AML-193 (cell line): ENCODE results near the gene AKAP12.
A peak's percentile ranks its signal among the peaks of the same experiment; 100 is the strongest.
"Not testable (repeated sequence)": the region's sequence is repeated elsewhere in the genome, so short reads cannot be mapped to it uniquely, and the experiment has no call there.

Experiments
- DNase-seq, 2 experiments: peaks; one replicate each; lab custom pipeline; 2025; lab: John Stamatoyannopoulos, UW

Gene AKAP12

DNA sequence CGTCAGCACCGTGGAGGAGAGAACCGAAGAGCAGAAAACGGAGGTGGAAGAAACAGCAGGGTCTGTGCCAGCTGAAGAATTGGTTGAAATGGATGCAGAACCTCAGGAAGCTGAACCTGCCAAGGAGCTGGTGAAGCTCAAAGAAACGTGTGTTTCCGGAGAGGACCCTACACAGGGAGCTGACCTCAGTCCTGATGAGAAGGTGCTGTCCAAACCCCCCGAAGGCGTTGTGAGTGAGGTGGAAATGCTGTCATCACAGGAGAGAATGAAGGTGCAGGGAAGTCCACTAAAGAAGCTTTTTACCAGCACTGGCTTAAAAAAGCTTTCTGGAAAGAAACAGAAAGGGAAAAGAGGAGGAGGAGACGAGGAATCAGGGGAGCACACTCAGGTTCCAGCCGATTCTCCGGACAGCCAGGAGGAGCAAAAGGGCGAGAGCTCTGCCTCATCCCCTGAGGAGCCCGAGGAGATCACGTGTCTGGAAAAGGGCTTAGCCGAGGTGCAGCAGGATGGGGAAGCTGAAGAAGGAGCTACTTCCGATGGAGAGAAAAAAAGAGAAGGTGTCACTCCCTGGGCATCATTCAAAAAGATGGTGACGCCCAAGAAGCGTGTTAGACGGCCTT is 110.0 kb downstream of the AKAP12 start:
- DNase-seq = peak; percentile 76 to 98

DNA sequence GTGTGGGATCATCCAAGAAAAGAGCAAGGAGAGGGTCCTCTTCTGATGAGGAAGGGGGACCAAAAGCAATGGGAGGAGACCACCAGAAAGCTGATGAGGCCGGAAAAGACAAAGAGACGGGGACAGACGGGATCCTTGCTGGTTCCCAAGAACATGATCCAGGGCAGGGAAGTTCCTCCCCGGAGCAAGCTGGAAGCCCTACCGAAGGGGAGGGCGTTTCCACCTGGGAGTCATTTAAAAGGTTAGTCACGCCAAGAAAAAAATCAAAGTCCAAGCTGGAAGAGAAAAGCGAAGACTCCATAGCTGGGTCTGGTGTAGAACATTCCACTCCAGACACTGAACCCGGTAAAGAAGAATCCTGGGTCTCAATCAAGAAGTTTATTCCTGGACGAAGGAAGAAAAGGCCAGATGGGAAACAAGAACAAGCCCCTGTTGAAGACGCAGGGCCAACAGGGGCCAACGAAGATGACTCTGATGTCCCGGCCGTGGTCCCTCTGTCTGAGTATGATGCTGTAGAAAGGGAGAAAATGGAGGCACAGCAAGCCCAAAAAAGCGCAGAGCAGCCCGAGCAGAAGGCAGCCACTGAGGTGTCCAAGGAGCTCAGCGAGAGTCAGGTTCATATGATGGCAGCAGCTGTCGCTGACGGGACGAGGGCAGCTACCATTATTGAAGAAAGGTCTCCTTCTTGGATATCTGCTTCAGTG is 110.8 kb downstream of the AKAP12 start:
- DNase-seq = no peak

DNA sequence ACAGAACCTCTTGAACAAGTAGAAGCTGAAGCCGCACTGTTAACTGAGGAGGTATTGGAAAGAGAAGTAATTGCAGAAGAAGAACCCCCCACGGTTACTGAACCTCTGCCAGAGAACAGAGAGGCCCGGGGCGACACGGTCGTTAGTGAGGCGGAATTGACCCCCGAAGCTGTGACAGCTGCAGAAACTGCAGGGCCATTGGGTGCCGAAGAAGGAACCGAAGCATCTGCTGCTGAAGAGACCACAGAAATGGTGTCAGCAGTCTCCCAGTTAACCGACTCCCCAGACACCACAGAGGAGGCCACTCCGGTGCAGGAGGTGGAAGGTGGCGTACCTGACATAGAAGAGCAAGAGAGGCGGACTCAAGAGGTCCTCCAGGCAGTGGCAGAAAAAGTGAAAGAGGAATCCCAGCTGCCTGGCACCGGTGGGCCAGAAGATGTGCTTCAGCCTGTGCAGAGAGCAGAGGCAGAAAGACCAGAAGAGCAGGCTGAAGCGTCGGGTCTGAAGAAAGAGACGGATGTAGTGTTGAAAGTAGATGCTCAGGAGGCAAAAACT is 111.5 kb downstream of the AKAP12 start:
- DNase-seq = no peak

DNA sequence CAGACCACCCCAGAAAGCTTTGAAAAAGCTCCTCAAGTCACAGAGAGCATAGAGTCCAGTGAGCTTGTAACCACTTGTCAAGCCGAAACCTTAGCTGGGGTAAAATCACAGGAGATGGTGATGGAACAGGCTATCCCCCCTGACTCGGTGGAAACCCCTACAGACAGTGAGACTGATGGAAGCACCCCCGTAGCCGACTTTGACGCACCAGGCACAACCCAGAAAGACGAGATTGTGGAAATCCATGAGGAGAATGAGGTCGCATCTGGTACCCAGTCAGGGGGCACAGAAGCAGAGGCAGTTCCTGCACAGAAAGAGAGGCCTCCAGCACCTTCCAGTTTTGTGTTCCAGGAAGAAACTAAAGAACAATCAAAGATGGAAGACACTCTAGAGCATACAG is 112.0 kb downstream of the AKAP12 start:
- no peak for DNase-seq

DNA sequence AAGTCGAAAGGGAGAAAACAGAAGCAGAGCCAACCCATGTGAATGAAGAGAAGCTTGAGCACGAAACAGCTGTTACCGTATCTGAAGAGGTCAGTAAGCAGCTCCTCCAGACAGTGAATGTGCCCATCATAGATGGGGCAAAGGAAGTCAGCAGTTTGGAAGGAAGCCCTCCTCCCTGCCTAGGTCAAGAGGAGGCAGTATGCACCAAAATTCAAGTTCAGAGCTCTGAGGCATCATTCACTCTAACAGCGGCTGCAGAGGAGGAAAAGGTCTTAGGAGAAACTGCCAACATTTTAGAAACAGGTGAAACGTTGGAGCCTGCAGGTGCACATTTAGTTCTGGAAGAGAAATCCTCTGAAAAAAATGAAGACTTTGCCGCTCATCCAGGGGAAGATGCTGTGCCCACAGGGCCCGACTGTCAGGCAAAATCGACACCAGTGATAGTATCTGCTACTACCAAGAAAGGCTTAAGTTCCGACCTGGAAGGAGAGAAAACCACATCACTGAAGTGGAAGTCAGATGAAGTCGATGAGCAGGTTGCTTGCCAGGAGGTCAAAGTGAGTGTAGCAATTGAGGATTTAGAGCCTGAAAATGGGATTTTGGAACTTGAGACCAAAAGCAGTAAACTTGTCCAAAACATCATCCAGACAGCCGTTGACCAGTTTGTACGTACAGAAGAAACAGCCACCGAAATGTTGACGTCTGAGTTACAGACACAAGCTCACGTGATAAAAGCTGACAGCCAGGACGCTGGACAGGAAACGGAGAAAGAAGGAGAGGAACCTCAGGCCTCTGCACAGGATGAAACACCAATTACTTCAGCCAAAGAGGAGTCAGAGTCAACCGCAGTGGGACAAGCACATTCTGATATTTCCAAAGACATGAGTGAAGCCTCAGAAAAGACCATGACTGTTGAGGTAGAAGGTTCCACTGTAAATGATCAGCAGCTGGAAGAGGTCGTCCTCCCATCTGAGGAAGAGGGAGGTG is 112.9 kb downstream of the AKAP12 start:
- DNase-seq = no peak

DNA sequence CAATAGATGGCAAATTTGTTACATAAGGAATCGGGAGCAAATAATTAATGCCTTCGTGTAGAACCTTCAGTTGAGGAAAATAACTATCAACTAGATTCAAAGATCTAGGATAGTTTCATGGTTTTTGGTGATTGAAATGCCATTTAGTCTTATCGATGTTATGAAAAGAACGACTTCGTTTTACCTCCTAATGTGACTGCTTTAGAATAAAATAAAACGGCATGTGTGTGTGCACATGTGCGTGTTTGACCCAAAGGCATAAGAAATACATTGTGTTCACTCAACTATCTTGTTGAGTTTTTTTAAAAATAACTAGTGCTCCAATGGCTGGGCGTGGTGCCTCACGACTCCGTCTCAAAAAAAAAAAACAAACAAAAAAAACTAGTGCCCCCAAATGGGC is 114.0 kb downstream of the AKAP12 start:
- no peak for DNase-seq

DNA sequence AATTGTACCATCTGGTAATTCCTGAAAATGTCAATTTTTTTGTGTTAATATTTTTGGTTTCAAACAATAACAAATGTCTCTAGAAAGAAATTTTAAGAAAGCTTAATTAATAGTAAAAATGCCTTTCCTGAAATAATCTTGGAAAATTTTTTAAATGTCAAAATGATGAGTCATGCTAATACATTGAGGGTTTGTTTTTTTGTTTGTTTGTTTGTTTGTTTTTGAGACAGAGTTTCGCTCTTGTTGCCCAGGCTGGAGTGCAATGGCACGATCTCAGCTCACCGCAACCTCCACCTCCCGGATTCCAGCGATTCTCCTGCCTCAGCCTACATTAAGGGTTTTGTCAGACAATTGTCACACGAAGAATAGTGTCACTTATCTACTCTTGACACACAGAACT is 117.2 kb downstream of the AKAP12 start:
- DNase-seq = not testable (repeated sequence)

DNA sequence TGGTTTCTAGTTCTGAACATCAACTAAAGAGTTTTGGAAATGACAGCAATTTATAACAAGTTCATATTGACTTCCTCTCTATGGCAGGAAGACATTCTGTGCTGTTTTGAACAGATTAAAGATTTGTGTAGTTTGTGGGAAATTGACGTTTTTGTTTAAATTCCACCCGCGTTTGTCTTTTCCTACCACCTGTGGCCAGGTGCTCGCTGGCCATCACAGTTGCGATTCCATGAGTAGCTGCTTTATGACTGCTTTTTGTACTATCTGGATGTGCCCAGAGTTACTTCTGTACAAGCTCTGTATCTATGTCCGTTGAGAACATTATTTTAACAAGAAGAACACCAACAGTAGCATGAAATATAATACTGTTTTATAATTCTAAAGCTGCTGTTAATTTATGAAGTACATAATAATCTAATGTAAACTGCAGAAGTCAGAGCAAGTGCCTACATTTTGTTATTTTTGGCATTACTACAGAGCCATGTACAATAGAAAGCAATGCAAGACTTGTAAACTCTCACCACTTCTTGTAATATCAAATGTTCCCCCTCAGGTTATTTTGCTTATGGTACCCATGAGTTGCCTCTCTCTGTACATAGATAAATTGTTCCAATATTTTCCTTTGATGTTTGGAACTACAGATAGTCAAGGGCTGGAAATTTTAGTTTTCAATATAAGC is 118.1 kb downstream of the AKAP12 start:
- no peak for DNase-seq

DNA sequence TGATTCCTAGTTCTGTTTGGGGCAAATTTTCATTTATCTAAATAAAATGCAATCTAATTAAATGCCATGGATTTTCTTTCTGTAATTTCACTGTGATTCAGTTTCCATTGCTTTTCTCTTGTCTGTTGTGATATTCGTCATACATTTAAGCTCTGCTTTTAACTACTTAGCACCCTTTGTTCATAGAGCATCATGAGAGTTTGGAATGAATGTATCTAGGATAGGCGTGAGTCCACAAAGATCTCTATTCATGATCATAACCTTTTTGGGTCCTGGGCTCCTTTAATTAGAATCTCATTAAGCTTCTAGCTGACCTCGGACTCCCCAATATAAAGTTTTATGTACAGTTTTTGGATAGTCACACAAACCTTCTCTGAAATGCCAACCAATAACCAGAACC is 118.7 kb downstream of the AKAP12 start:
- DNase-seq = no peak

DNA sequence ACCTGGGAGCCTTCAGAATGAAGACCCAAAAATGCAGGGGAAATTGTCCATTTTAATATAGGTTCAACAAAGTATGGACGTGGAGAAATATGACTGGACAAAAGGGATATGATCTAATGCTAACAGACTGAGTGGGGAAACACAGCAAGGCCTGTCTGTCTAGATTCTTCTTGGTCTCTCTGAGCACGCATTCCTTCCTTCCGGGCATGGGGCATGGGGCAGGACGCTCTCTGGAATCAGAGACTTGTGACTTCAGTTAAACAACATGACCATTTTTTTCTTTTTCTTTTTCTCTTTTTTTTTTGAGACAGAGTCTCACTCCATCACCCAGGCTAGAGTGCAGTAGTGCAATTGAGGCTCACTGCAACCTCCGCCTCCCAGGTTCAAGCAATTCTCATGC is 119.7 kb downstream of the AKAP12 start:
- DNase-seq = no peak

DNA sequence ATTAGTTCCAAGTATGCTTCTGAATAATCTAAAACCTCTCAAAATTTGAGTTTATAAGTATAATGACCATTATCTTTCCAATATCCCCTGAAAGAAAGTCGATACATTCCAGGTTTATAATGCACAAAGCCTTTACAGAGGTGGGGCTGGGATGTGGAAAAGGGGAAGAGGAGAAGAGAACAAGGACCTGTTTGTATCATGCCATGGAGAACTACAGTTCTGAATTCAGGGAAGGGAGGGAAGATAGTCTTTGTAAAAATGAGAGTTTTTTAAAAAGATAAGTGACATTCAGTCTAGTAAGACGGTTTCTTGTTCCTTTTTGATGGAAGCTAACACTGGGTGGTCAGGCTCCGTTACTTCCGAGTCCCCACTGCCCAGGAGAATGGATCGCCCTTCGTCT is 125.5 kb downstream of the AKAP12 start:
- DNase-seq = no peak

DNA sequence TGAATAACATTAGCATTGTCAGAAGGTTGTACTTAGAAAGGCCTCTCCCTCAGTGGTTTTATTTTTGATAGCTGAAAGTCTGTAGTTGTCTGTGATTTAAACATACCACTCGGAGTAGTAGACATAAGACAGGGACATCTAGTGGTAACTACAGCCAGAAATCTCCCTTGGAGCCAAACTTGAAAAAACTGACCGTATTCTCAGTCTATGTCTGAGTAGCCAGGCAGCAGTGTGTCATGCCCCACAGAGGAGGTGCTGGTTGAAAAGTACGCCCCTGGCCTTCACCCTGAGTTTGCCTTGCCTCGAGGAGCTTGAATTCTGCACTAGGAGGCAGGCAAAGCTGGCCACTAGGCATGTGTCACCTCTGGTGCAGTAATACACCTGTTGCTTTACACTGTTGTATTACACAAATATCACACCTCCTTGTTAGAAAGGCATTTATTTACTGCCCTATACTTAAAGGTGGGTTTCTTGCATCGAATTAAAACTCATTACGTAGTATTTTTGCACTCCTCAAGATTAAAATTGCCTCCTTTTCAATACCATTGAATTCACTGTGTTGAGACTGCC is 130.8 kb downstream of the AKAP12 start:
- no peak for DNase-seq

DNA sequence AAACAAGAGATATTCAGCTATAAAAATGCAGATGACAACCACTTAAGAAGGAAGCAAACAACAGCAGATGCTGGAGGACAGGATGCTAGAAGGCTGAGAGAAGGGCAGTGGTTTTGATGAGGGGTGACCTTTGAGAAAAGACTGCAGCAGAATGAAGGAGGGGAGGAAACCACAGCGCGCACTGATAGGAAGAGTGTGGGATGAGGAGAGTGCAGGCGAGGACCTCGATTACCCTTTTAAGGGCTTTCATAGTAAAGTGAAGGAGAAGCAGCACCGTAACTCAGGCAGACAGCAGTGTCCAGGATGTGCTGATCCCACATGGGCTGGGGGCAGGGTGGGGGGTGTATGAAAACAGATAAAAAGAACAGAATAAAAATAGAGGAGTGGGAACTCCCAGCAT is 132.4 kb downstream of the AKAP12 start:
- no peak for DNase-seq

DNA sequence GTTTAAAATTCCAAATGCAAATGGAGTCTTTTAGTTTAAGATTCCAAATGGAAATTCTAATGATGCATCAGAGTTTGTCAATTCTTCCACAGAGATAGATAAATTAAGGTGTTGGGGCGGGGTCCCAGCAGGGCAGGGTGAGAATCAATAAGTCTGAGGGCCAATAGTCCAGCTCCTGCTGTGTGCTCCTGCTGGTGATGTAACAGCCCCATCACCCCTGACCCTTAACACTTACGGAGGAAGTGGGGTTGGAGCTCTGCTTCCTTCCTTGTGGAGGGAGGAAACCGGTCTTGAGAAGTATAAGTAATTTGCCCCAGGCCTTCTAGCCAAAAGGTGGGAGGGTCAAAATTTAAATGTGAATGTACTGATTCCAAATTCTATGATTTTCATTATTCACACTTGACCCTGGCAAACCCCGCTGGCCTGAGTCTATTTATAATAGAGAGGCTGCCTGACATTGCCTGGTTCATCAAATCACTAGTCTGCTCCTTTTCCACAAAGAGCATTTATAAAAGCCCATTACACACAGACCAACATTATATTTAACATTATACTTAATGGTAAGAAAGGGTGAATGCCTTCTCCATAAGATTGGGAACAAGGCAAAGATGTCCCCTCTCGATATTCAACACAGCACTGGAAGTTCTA is 134.4 kb downstream of the AKAP12 start:
- peak; percentile 88 to 92 for DNase-seq

DNA sequence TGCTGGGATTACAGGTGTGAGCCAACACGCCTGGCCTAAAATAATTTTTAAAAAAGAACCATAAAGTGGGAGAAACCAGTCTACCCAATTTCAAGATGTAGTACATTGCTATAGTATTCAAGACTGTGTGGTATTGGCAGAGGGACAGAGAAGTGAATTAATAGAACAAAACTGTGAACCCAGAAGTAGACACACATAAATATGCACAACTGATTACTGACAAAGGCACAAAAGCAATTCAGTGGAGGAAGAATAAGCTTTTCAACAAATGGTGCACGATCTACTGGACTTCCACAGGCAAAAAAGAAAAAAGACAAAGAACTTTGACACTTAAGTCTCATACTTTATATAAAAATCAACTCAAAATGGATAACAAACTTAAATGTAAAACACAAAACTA is 136.1 kb downstream of the AKAP12 start:
- no peak for DNase-seq

DNA sequence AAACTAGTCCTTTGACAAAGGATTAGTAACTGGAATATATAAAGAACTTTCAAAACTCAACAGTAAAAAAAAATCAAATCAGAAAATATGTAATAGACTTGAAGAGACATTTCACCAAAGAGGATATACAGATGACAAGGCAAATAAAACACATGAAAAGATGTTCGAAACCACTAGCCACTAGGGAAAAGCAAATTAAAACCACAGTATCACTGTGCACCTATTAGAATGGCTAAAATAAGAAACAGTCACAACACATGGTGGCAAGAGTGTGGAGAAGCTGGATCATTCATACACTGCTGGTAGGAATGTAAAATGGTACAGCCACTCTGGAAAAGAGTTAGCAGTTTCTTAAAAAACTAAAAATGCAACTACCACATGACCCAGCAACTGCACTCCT is 136.7 kb downstream of the AKAP12 start:
- DNase-seq = no peak

DNA sequence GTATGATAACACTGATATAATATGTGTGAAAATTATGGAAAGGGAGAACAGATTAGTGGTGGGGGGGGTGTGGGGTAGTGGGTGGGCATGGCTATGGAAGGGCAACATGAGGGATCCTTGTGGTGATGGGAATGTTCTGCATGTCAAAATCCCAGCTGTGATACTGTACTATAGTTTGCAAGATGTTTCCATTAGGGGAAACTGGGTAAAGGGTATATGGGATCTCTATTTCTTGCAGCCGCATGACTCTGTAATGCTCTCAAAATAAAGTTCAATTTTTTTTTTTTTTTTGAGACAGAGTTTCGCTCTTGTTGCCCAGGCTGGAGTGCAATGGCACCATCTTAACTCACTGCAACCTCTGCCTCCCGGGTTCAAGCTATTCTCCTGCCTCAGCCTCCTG is 137.3 kb downstream of the AKAP12 start:
- DNase-seq = no peak

DNA sequence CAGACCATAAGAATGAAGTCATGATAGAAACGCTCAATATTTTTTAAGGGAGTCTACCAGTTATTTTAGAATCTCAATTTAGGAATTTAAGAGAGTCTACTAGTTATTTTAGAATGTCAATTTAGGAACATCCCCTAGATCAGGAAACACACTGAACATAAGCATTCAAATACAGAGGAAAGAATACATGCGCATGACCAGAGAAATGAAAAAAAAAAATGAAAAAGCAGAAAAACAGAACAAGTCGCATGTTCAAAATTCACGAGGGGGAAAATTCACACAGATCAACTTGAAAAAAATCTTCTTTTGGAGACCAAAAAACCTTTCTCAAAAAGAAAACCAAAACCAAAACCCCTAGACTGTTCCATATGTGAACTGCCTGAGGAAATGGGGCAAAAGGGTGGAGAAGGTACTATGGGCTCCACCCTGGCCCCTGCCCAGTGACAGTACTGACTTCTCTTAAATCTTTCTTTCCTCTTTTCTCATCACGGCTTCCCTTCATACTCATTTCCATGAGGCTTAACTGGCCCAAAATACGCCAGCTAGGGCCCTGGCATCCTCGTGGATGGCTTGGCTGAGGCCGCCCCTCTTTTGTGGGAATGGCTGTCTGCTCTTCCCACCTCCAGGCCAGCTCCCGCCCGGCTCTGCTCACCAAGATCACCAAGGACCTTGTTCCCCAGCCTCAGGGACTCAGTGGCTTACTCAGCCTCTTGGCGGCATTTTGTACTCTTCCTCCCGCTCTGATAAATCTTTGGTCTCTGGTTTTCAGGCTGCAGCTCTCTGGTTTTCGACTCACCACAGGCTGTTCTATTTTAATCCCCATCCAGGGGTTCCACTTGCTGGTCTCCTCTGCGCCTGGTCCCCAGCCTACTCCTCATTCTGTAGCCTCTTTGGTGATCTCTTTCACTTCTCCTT is 140.4 kb downstream of the AKAP12 start:
- DNase-seq = peak; percentile 43 to 46

DNA sequence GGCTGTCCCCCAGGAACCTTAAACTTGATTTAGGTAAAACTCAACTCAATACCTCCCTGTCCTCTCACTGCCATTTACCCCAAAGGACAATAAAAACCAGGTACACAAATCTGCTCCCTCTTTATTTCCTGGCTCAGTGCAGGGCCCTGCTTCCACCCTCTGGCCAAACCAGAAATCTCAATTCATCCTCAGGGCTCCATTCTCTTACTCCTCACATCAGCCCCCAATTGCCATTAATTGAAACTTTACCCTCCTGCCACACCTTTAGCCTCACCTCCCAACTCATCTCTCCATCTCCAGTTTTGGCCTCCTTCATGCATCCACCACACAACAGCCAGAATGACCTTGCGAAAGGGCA is 141.1 kb downstream of the AKAP12 start:
- DNase-seq = no peak

DNA sequence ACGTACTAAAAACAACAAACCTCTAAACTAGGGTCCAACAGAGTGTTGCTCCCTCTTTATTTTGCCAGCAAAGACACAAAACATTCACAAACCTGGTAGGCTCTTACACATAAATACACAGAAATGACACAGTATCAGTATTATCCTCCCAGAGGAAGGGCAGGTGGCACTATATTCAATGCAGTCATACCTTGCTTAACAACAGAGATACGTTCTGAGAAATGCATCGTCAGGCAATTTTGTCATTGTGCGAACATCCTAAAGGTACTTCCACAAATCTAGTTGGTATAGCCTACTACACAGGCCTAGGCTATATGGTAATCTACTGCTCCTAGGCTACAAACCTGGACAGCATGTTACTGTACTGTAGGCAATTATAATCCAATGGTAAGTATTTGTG is 142.0 kb downstream of the AKAP12 start:
- no peak for DNase-seq
